Erythroblast (primary cell): ENCODE data around the gene KLF16.
A peak's percentile ranks its signal among the peaks of the same experiment; 100 is the strongest.

Source experiments
- DNase-seq, 2 experiments: peaks; one replicate each; lab custom pipeline; 2025; lab: John Stamatoyannopoulos, UW
- GATA1 ChIP-seq: IDR thresholded peaks from 2 replicates; pipeline ENCODE4 v1.6.1; 2011; ENCODE audit warnings: low read depth, mild to moderate bottlenecking, control low read depth, low read length, moderate library complexity
- POLR2A ChIP-seq: IDR thresholded peaks from 2 replicates; pipeline ENCODE4 v1.6.1; 2011; ENCODE audit warnings: mild to moderate bottlenecking, low read length

KLF16 gene

GRCh38 chr19:1866693-1867348, 3.4 kb upstream of the KLF16 start:
- TF ChIP-seq POLR2A (no peak), GATA1 (no peak)
- no peak for DNase-seq

- TF ChIP-seq GATA1, result no peak
- DNase-seq, result no peak
Measured at GRCh38 chr19:1865172-1866010, 2.0 kb upstream of the KLF16 start.

GRCh38 chr19:1864480-1865171, 1.2 kb upstream of the KLF16 start:
- TF ChIP-seq POLR2A (peak; percentile 39), GATA1 (no peak)
- DNase-seq, result peak; percentile 82 to 83

GRCh38 chr19:1863638-1864479, 480 bp upstream of the KLF16 start:
- peak; percentile 96 for DNase-seq
- TF ChIP-seq POLR2A, result no peak
- TF ChIP-seq GATA1, result no peak

GRCh38 chr19:1862424-1863327, 703 bp downstream of the KLF16 start:
- peak; percentile 80 to 84 for DNase-seq
- TF ChIP-seq POLR2A, result peak; percentile 24
- TF ChIP-seq GATA1, result no peak

GRCh38 chr19:1862068-1862423, 1.3 kb downstream of the KLF16 start:
- DNase-seq, result no peak
- no peak for TF ChIP-seq GATA1
- no peak for TF ChIP-seq POLR2A

GRCh38 chr19:1861599-1862031, 1.8 kb downstream of the KLF16 start:
- TF ChIP-seq POLR2A (no peak), GATA1 (no peak)
- DNase-seq, result no peak

- TF ChIP-seq GATA1, result no peak
- TF ChIP-seq POLR2A, result no peak
- no peak for DNase-seq
Measured at GRCh38 chr19:1860821-1861598, 2.4 kb downstream of the KLF16 start.

- peak; percentile 89 to 91 for DNase-seq
- no peak for TF ChIP-seq GATA1
- TF ChIP-seq POLR2A, result peak; percentile 33
Measured at GRCh38 chr19:1860042-1860775, 3.2 kb downstream of the KLF16 start.

GRCh38 chr19:1859331-1859781, 4.0 kb downstream of the KLF16 start:
- peak in 1 of 2 experiments; percentile 54 for DNase-seq
- no peak for TF ChIP-seq POLR2A
- TF ChIP-seq GATA1, result no peak

GRCh38 chr19:1858412-1859081, 4.8 kb downstream of the KLF16 start:
- TF ChIP-seq GATA1, result no peak
- TF ChIP-seq POLR2A, result no peak
- DNase-seq, result peak; percentile 74 to 85
